K562 (cell line): ENCODE data around the gene SSH3. TPM values are rescaled to one million over a fixed set of nuclear protein-coding genes. Genes with fewer than 3 reads are reported as not detected.

Source experiments
- EHMT2 ChIP-seq: fragments of 450-650 bp; IDR thresholded peaks from 2 replicates; pipeline ENCODE4 v1.6.1; 2018; ENCODE audit warnings: antibody characterized with exemption
- ELF1 ChIP-seq: fragments of 200-800 bp; sonication (Bioruptor generic); IDR thresholded peaks from 2 replicates; pipeline ENCODE4 v1.6.1; 2016; ENCODE audit warnings: missing genetic modification characterization, missing compliant biosample characterization
- ELF2 ChIP-seq: fragments of 250-450 bp; sonication (Bioruptor Pico); IDR thresholded peaks from 2 replicates; pipeline ENCODE4 v1.5.0; 2021; ENCODE audit warnings: mild to moderate bottlenecking
- FUS ChIP-seq: fragments of 200-400 bp; formaldehyde crosslinking; optimal IDR thresholded peaks from 2 replicates; pipeline ENCODE3; 2017; ENCODE audit warnings: low read depth, low read length
- HMGN3 ChIP-seq: IDR thresholded peaks from 2 replicates; pipeline ENCODE4 v1.6.1; 2011; ENCODE audit warnings: borderline replicate concordance, low read depth, mild to moderate bottlenecking, mixed read lengths, low read length; ENCODE audit not compliant: insufficient read length; ENCODE audit errors: extremely low read depth
- MCM5 ChIP-seq: fragments of 450-650 bp; IDR thresholded peaks from 2 replicates; pipeline ENCODE4 v1.6.1; 2016; ENCODE audit warnings: low read depth
- NCOA6 ChIP-seq: fragments of 450-650 bp; IDR thresholded peaks from 2 replicates; pipeline ENCODE4 v1.6.1; 2017; ENCODE audit warnings: mild to moderate bottlenecking
- PTRF ChIP-seq: fragments of 450-650 bp; IDR thresholded peaks from 2 replicates; pipeline ENCODE4 v1.6.1; 2016; ENCODE audit warnings: mild to moderate bottlenecking, missing genetic modification characterization, missing compliant biosample characterization
- SNIP1 ChIP-seq: fragments of 450-650 bp; IDR thresholded peaks from 2 replicates; pipeline ENCODE4 v1.7.1; 2017; ENCODE audit warnings: low read depth, mild to moderate bottlenecking
- SRSF3 ChIP-seq: fragments of 200-400 bp; formaldehyde crosslinking; IDR thresholded peaks from 2 replicates; pipeline ENCODE4 v1.6.1; 2016; ENCODE audit warnings: mild to moderate bottlenecking, low read length, moderate library complexity; ENCODE audit not compliant: insufficient read depth
- ZBTB40 ChIP-seq, 2 experiments: fragments of 450-650 bp in 1 of 2; sonication (generic) in 1 of 2; formaldehyde crosslinking in 1 of 2; IDR thresholded peaks; 2 replicates each; pipeline versions ENCODE4 v1.7.1 to v1.9.0; 2016 to 2022; ENCODE audit warnings: inconsistent platforms in 1 of 2, mild to moderate bottlenecking in 1 of 2, missing genetic modification reagents in 1 of 2
- ZBTB8A ChIP-seq: fragments of 450-650 bp; IDR thresholded peaks from 2 replicates; pipeline ENCODE4 v1.6.1; 2018; ENCODE audit warnings: mild to moderate bottlenecking, moderate library complexity; ENCODE audit not compliant: partially characterized antibody
- ZNF444 ChIP-seq: fragments of 250-450 bp; sonication (Bioruptor Pico); IDR thresholded peaks from 2 replicates; pipeline ENCODE4 v1.4.0; 2020; ENCODE audit warnings: mild to moderate bottlenecking, moderate library complexity
- ZNF586 ChIP-seq: fragments of 450-650 bp; formaldehyde crosslinking; conservative IDR thresholded peaks from 2 replicates; pipeline ENCODE4 v1.4.0; 2020; ENCODE audit warnings: mild to moderate bottlenecking, moderate library complexity
- ZNF785 ChIP-seq: fragments of 250-450 bp; sonication (Bioruptor Pico); IDR thresholded peaks from 2 replicates; pipeline ENCODE4 v1.4.0; 2020; ENCODE audit warnings: mild to moderate bottlenecking
- ZZZ3 ChIP-seq: fragments of 450-650 bp; IDR thresholded peaks from 2 replicates; pipeline ENCODE4 v1.6.1; 2016; ENCODE audit warnings: antibody characterized with exemption, mild to moderate bottlenecking, moderate library complexity
- polyA plus RNA-seq, 8 experiments: library from polyadenylated mRNA; depleted of rRNA in 4 of 8; stranded (reverse) in 5 of 8; unstranded in 3 of 8; fragments of >200 nt; fragmentation: Nextera tagmentation in 2 of 8; fragmentation: Illumina TruSeq in 1 of 8; extraction: Ambion mirVana in 2 of 8; extraction: Trizol in 1 of 8; gene quantifications; 2 replicates each; pipeline versions ENCODE4 v1.2.1 to v1.2.3, GENCODE V29; 2011 to 2014; ENCODE audit warnings: inconsistent platforms in 1 of 8, missing spikeins in 1 of 8
- total RNA-seq, 7 experiments: library from RNA; depleted of rRNA in 6 of 7; stranded (reverse); fragments of >200 nt in 6 of 7; fragmentation: Illumina TruSeq in 2 of 7; extraction: Trizol in 2 of 7; gene quantifications; 2 replicates each; pipeline versions ENCODE4 v1.2.1 to v1.2.3, GENCODE V29; 2011 to 2021; ENCODE audit warnings: low replicate concordance in 1 of 7
- TF ChIP-seq, protein P1 (sequence below), 3 experiments: fragments of 200-800 bp in 1 of 3; sonication (Bioruptor generic) in 1 of 3; sonication (generic) in 1 of 3; formaldehyde crosslinking in 1 of 3; IDR thresholded peaks; 2 replicates each; pipeline versions ENCODE4 v1.6.1 to v1.8.0; 2016 to 2022; ENCODE audit warnings: mild to moderate bottlenecking in 2 of 3, missing compliant biosample characterization in 2 of 3, missing genetic modification characterization in 2 of 3, missing genetic modification reagents in 1 of 3

The SSH3 gene
- total and polyA plus RNA-seq, 9 of the 15 experiments (the other 6 are each of a cell fraction or from before 2014, with no cell fraction given), result 0.07 to 1.0 (median 0.24) TPM; not detected in 3

- TF ChIP-seq ZBTB40 (IDR thresholded peaks at IDR 0.05) (peak; percentile 58; the same call in 1 of the 2 replicates), ZBTB40 (CRISPR knock-in tag; IDR thresholded peaks at IDR 0.05) (no peak), NCOA6 (no peak), ZZZ3 (no peak), SNIP1 (no peak), ELF1 (tag) (peak; percentile 77), SRSF3 (no peak), MCM5 (no peak), ZNF444 (CRISPR knock-in tag) (no peak), ZBTB8A (no peak), FUS (no peak), PTRF (tag) (no peak), ZNF785 (no peak), ELF2 (CRISPR knock-in tag) (no peak), EHMT2 (no peak), ZNF586 (CRISPR knock-in tag) (no peak), HMGN3 (peak; percentile 43)
- TF ChIP-seq, protein P1, sequence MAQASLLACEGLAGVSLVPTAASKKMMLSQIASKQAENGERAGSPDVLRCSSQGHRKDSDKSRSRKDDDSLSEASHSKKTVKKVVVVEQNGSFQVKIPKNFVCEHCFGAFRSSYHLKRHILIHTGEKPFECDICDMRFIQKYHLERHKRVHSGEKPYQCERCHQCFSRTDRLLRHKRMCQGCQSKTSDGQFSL (CRISPR knock-in tag; IDR thresholded peaks at IDR 0.05), result no peak; the same call in 1 of the 2 replicates
- TF ChIP-seq, protein P1 (tag; IDR thresholded peaks at IDR 0.05), result 0 out of 4 replicates have a peak, but pooled peaks of 1 of the 2 experiments have one; percentile 58
These were observed 50.2 kb downstream of the SSH3 start, which contains the start of gene POLD4 (continued) for GRCh38 chr11:67353317-67354074.
